Measurements from ENCODE around the gene CP. TPM values are rescaled to one million over a fixed set of nuclear protein-coding genes. Genes with fewer than 3 reads are reported as not detected.
"Not testable (repeated sequence)": the region's sequence is repeated elsewhere in the genome, so short reads cannot be mapped to it uniquely, and the experiment has no call there.

CP gene
- total RNA-seq, 4 donors from 2014 or later = 17.7 to 46.3 (median 19.3) TPM

- no peak for TF ChIP-seq EP300 (IDR thresholded peaks at IDR 0.05)
- no peak for TF ChIP-seq POLR2A (IDR thresholded peaks at IDR 0.05)
- TF ChIP-seq, protein P1, sequence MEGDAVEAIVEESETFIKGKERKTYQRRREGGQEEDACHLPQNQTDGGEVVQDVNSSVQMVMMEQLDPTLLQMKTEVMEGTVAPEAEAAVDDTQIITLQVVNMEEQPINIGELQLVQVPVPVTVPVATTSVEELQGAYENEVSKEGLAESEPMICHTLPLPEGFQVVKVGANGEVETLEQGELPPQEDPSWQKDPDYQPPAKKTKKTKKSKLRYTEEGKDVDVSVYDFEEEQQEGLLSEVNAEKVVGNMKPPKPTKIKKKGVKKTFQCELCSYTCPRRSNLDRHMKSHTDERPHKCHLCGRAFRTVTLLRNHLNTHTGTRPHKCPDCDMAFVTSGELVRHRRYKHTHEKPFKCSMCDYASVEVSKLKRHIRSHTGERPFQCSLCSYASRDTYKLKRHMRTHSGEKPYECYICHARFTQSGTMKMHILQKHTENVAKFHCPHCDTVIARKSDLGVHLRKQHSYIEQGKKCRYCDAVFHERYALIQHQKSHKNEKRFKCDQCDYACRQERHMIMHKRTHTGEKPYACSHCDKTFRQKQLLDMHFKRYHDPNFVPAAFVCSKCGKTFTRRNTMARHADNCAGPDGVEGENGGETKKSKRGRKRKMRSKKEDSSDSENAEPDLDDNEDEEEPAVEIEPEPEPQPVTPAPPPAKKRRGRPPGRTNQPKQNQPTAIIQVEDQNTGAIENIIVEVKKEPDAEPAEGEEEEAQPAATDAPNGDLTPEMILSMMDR (IDR thresholded peaks at IDR 0.05) = no peak
- H3K4me3 ChIP-seq = no peak overlapping the region
- H3K27me3 ChIP-seq = no peaks in the 10 kb centered on the region
- H3K36me3 ChIP-seq = no peaks in the 10 kb centered on the region
- peak overlapping the region in 2 of 4 donors; percentile 3 to 55 for H3K27ac ChIP-seq
- H3K4me1 ChIP-seq = peaks cover 3 to 47% (median 24%) of the 10 kb centered on the region in 4 donors
- no peak for DNase-seq (ENCODE audit: low spot score in 2 of 2)
- WGBS, 2 donors = 58 to 70% methylated on average over 5 of the region's 5 CpGs
- no peaks in the 10 kb centered on the region for H3K9me3 ChIP-seq
These were observed 26.5 kb upstream of the CP start for GRCh38 chr3:149247929-149248691.

GRCh38 chr3:149247008-149247710 lies 25.5 kb upstream of the CP start:
- H3K27ac ChIP-seq = peak overlapping the region in 2 of 4 donors; percentile 51 to 55
- no peaks in the 10 kb centered on the region for H3K9me3 ChIP-seq
- peaks cover 3 to 47% (median 24%) of the 10 kb centered on the region in 4 donors for H3K4me1 ChIP-seq
- 60 to 65% methylated on average over 6 of the region's 6 CpGs for WGBS, 2 donors
- no peak for DNase-seq (ENCODE audit: low spot score in 2 of 2)
- H3K36me3 ChIP-seq = no peaks in the 10 kb centered on the region
- TF ChIP-seq EP300 (IDR thresholded peaks at IDR 0.05) (no peak), POLR2A (IDR thresholded peaks at IDR 0.05) (no peak)
- TF ChIP-seq, protein P1 (IDR thresholded peaks at IDR 0.05) = no peak
- H3K27me3 ChIP-seq = no peaks in the 10 kb centered on the region
- no peak overlapping the region for H3K4me3 ChIP-seq

DNA sequence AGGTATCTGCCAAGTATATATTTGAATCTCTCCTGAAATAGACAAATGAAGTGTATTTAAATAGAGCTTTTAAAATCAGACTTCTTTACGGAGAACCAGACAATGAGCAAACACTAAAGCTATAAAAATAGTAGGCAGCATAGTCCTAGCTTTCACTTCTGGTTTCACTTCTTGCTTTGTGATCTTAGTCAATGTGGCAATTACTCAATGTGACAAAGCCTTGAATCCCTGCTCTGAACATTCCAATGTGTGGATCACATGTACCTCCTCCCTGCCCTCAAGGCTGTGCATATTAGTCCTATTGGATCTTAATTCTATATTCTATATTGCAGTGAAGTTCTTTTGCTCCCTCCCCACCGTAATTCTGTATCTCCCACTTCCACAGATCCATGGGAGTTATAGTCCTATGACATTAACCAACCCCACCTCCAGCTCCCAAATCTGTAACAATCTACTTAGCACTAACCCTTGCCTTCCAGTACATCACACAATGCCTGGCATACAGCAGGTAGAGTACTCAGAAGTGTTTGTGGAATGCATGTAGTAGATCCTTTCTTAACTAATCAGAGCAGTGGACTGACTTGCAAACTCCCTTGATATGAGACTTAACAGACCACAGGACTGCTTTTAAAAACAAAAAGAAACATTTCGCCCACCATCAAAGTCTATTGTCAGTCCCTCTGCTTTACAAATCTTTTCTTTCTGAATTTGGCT lies 24.3 kb upstream of the CP start:
- TF ChIP-seq EP300 (IDR thresholded peaks at IDR 0.05) = peak in 1 of 2 donors; percentile 71
- TF ChIP-seq POLR2A (IDR thresholded peaks at IDR 0.05) = no peak
- TF ChIP-seq, protein P1 (IDR thresholded peaks at IDR 0.05) = no peak
- no peak overlapping the region for H3K4me3 ChIP-seq
- WGBS, 2 donors = 74 to 78% methylated on average over 3 of the region's 3 CpGs
- no peaks in the 10 kb centered on the region for H3K27me3 ChIP-seq
- H3K36me3 ChIP-seq = no peaks in the 10 kb centered on the region
- H3K9me3 ChIP-seq = no peaks in the 10 kb centered on the region
- H3K27ac ChIP-seq = peak overlapping the region in 3 of 4 donors; percentile 47 to 55 (median 51)
- DNase-seq (ENCODE audit: low spot score in 2 of 2) = no peak
- H3K4me1 ChIP-seq = peaks cover 3 to 47% (median 24%) of the 10 kb centered on the region in 4 donors

DNA sequence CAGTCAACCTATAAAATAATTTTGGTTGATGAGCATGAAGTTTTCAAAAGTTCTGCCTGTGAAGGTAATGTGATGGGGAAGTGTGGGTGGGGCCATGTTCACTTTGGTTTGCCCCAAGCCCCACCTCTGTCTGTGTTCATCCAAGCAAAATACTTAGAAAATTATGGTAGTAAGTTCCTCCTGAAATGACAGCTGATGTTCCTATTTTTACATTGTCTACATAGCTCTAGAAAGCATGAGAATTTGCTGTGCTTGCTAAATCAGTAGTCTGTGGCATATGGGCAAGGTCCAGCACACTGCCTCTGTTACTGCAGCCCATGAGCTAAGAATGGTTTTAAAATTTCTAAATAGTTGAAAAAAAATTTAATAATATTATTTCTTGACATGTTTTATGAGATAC lies 21.9 kb upstream of the CP start:
- TF ChIP-seq EP300 (IDR thresholded peaks at IDR 0.05) = peak in 1 of 2 donors; percentile 6
- TF ChIP-seq POLR2A (IDR thresholded peaks at IDR 0.05) = no peak
- H3K36me3 ChIP-seq = no peaks in the 10 kb centered on the region
- no peaks in the 10 kb centered on the region for H3K9me3 ChIP-seq
- DNase-seq (ENCODE audit: low spot score in 2 of 2) = no peak
- no peak overlapping the region for H3K4me3 ChIP-seq
- no peak overlapping the region for H3K27ac ChIP-seq
- H3K4me1 ChIP-seq = peaks cover 3 to 47% (median 24%) of the 10 kb centered on the region in 4 donors
- H3K27me3 ChIP-seq = no peaks in the 10 kb centered on the region

- 95 to 100% methylated on average over 1 of the region's 1 CpG for WGBS, 2 donors
- Histone ChIP-seq H3K36me3 (no peaks in the 10 kb centered on the region), H3K27me3 (no peaks in the 10 kb centered on the region), H3K27ac (no peak overlapping the region), H3K9me3 (no peaks in the 10 kb centered on the region), H3K4me3 (no peak overlapping the region), H3K4me1 (peaks cover 0 to 9% (median 5%) of the 10 kb centered on the region in 4 donors)
- TF ChIP-seq, protein P1 (IDR thresholded peaks at IDR 0.05) = no peak
- TF ChIP-seq EP300 (IDR thresholded peaks at IDR 0.05) (no peak), POLR2A (IDR thresholded peaks at IDR 0.05) (no peak)
- DNase-seq (ENCODE audit: low spot score in 2 of 2) = no peak
These were observed 17.8 kb upstream of the CP start for GRCh38 chr3:149239357-149239936.

GRCh38 chr3:149238268-149238667 lies 16.6 kb upstream of the CP start:
- not testable (repeated sequence) for H3K27me3 ChIP-seq; H3K4me1 ChIP-seq; H3K9me3 ChIP-seq; H3K4me3 ChIP-seq; DNase-seq (ENCODE audit: low spot score in 2 of 2); H3K36me3 ChIP-seq; H3K27ac ChIP-seq
- WGBS, 2 donors = 84 to 97% methylated on average over 2 of the region's 2 CpGs
